Progenitor cell of endocrine pancreas (in vitro differentiated cells): ENCODE measurements around the gene GTPBP10. TPM values are rescaled to one million over a fixed set of nuclear protein-coding genes. Genes with fewer than 3 reads are reported as not detected.

Experiments
- DNase-seq: peaks from one replicate; pipeline ENCODE4 v3.0.0; 2021; ENCODE audit warnings: low spot score; ENCODE audit not compliant: unreplicated experiment
- H3K27ac Mint-ChIP-seq: 2 replicates; pipeline ENCODE4 v1.8.0; 2021; ENCODE audit warnings: mild to moderate bottlenecking, moderate library complexity, mixed read lengths
- H3K27me3 Mint-ChIP-seq: 2 replicates; pipeline ENCODE4 v1.8.0; 2021; ENCODE audit warnings: mixed read lengths
- H3K36me3 Mint-ChIP-seq: 2 replicates; pipeline ENCODE4 v1.8.0; 2022; ENCODE audit warnings: mixed read lengths; ENCODE audit not compliant: insufficient read depth
- H3K4me1 Mint-ChIP-seq: 2 replicates; pipeline ENCODE4 v1.8.0; 2021; ENCODE audit warnings: low read depth, mixed read lengths
- H3K4me3 Mint-ChIP-seq: 2 replicates; pipeline ENCODE4 v1.8.0; 2021; ENCODE audit warnings: low read depth, mild to moderate bottlenecking, moderate library complexity, mixed read lengths
- H3K9me3 Mint-ChIP-seq: 2 replicates; pipeline ENCODE4 v1.8.0; 2021; ENCODE audit warnings: low read depth, mixed read lengths
- CTCF ChIP-seq: fragments of 200-600 bp; sonication (generic); IDR thresholded peaks from one replicate; pipeline ENCODE4 v1.5.0; 2021; ENCODE audit warnings: antibody characterized with exemption, mild to moderate bottlenecking; ENCODE audit not compliant: unreplicated experiment
- total RNA-seq: library from RNA; stranded (reverse); gene quantifications from 2 replicates; pipeline ENCODE4 v1.2.1, GENCODE V29; 2021

GTPBP10 gene
- total RNA-seq, 1 donor from 2014 or later: 25.1 TPM

- no peak for TF ChIP-seq CTCF
- Mint-ChIP-seq H3K4me1 (peaks cover 7% of the 10 kb centered on the region), H3K4me3 (no peak overlapping the region), H3K27me3 (no peaks in the 10 kb centered on the region), H3K9me3 (no peaks in the 10 kb centered on the region), H3K27ac (no peak overlapping the region), H3K36me3 (peaks cover 14% of the 10 kb centered on the region)
- no peak for DNase-seq
Observed at GRCh38 chr7:90351987-90352386, 5.5 kb downstream of the GTPBP10 start.

GRCh38 chr7:90383422-90383821 lies 36.9 kb downstream of the GTPBP10 start:
- TF ChIP-seq CTCF: no peak
- no peak for DNase-seq
- Mint-ChIP-seq H3K4me1 (no peaks in the 10 kb centered on the region), H3K4me3 (no peak overlapping the region), H3K36me3 (peaks cover 31% of the 10 kb centered on the region), H3K27me3 (no peaks in the 10 kb centered on the region), H3K27ac (no peak overlapping the region), H3K9me3 (peaks cover 3% of the 10 kb centered on the region)

GRCh38 chr7:90383861-90384260 lies 37.3 kb downstream of the GTPBP10 start:
- H3K9me3 Mint-ChIP-seq: peaks cover 3% of the 10 kb centered on the region
- H3K4me3 Mint-ChIP-seq: no peak overlapping the region
- H3K27me3 Mint-ChIP-seq: no peaks in the 10 kb centered on the region
- no peak for DNase-seq
- H3K27ac Mint-ChIP-seq: no peak overlapping the region
- no peak for TF ChIP-seq CTCF
- no peaks in the 10 kb centered on the region for H3K4me1 Mint-ChIP-seq
- H3K36me3 Mint-ChIP-seq: peaks cover 29% of the 10 kb centered on the region

GRCh38 chr7:90384433-90384832 lies 37.9 kb downstream of the GTPBP10 start:
- Mint-ChIP-seq H3K36me3 (peaks cover 24% of the 10 kb centered on the region), H3K27me3 (no peaks in the 10 kb centered on the region), H3K4me1 (no peaks in the 10 kb centered on the region), H3K27ac (no peak overlapping the region), H3K9me3 (peaks cover 3% of the 10 kb centered on the region), H3K4me3 (no peak overlapping the region)
- no peak for DNase-seq
- TF ChIP-seq CTCF: no peak

GRCh38 chr7:90387470-90388240 lies 41.1 kb downstream of the GTPBP10 start:
- DNase-seq: no peak
- H3K4me1 Mint-ChIP-seq: no peaks in the 10 kb centered on the region
- no peak overlapping the region for H3K27ac Mint-ChIP-seq
- H3K36me3 Mint-ChIP-seq: peaks cover 8% of the 10 kb centered on the region
- no peak for TF ChIP-seq CTCF
- no peaks in the 10 kb centered on the region for H3K27me3 Mint-ChIP-seq
- H3K9me3 Mint-ChIP-seq: no peaks in the 10 kb centered on the region
- H3K4me3 Mint-ChIP-seq: no peak overlapping the region
